Endothelial cell of umbilical vein (primary cell): ENCODE data around the gene APOM.

Experiments used
- EZH2 ChIP-seq: IDR thresholded peaks from 2 replicates; pipeline ENCODE4 v1.6.1; 2012; ENCODE audit warnings: borderline replicate concordance, low read depth, mild to moderate bottlenecking, moderate library complexity, low read length, inconsistent platforms; ENCODE audit not compliant: severe bottlenecking
- FOS ChIP-seq: IDR thresholded peaks from 2 replicates; pipeline ENCODE4 v1.6.1; 2011; ENCODE audit warnings: mild to moderate bottlenecking, low read length, moderate library complexity, borderline replicate concordance; ENCODE audit not compliant: insufficient read depth
- JUN ChIP-seq: IDR thresholded peaks from 2 replicates; pipeline ENCODE4 v1.6.1; 2011; ENCODE audit warnings: borderline replicate concordance, low read depth; ENCODE audit not compliant: insufficient read length, insufficient read depth
- POLR2A ChIP-seq: IDR thresholded peaks from 2 replicates; pipeline ENCODE4 v1.6.1; 2012; ENCODE audit warnings: low read depth, mild to moderate bottlenecking, control low read depth, low read length
- POLR2AphosphoS5 ChIP-seq: IDR thresholded peaks from 2 replicates; pipeline ENCODE4 v1.6.1; 2012; ENCODE audit warnings: low read depth, mild to moderate bottlenecking, control low read depth, low read length, moderate library complexity; ENCODE audit not compliant: insufficient read depth
- TF ChIP-seq, protein P1 (sequence below), 2 donors: IDR thresholded peaks; 1 replicate in 1 of 2; 2 replicates in 1 of 2; pipeline ENCODE4 v1.5.1; 2011; ENCODE audit warnings: low read length in 2 of 2, mild to moderate bottlenecking in 2 of 2, moderate library complexity in 2 of 2, control low read depth in 1 of 2, inconsistent platforms in 1 of 2, low read depth in 1 of 2; ENCODE audit not compliant: insufficient read depth in 1 of 2; ENCODE audit errors: extremely low read depth in 1 of 2
- TF ChIP-seq, protein P2 (sequence below): IDR thresholded peaks from 2 replicates; pipeline ENCODE4 v1.6.1; 2011; ENCODE audit not compliant: insufficient read depth, insufficient read length

- TF ChIP-seq, protein P1, sequence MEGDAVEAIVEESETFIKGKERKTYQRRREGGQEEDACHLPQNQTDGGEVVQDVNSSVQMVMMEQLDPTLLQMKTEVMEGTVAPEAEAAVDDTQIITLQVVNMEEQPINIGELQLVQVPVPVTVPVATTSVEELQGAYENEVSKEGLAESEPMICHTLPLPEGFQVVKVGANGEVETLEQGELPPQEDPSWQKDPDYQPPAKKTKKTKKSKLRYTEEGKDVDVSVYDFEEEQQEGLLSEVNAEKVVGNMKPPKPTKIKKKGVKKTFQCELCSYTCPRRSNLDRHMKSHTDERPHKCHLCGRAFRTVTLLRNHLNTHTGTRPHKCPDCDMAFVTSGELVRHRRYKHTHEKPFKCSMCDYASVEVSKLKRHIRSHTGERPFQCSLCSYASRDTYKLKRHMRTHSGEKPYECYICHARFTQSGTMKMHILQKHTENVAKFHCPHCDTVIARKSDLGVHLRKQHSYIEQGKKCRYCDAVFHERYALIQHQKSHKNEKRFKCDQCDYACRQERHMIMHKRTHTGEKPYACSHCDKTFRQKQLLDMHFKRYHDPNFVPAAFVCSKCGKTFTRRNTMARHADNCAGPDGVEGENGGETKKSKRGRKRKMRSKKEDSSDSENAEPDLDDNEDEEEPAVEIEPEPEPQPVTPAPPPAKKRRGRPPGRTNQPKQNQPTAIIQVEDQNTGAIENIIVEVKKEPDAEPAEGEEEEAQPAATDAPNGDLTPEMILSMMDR (IDR thresholded peaks at IDR 0.05; ENCODE audit: extremely low read depth in 1 of 2, insufficient read depth in 1 of 2, low read depth in 1 of 2, low read length in 2 of 2), result no peak
- TF ChIP-seq POLR2A, result no peak
- no peak for TF ChIP-seq EZH2
- TF ChIP-seq POLR2AphosphoS5, result no peak
- TF ChIP-seq, protein P2, sequence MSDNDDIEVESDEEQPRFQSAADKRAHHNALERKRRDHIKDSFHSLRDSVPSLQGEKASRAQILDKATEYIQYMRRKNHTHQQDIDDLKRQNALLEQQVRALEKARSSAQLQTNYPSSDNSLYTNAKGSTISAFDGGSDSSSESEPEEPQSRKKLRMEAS, result no peak
- no peak for TF ChIP-seq FOS
- no peak for TF ChIP-seq JUN
These were observed at the start of gene APOM for GRCh38 chr6:31655349-31656237.
